ENCODE data around the gene GOLGA7B.
A peak's percentile ranks its signal among the peaks of the same experiment; 100 is the strongest.

GOLGA7B gene

GRCh38 chr10:97867220-97867800, 17.7 kb downstream of the GOLGA7B start:
- no peak for DNase-seq (ENCODE audit: low spot score)

DNA sequence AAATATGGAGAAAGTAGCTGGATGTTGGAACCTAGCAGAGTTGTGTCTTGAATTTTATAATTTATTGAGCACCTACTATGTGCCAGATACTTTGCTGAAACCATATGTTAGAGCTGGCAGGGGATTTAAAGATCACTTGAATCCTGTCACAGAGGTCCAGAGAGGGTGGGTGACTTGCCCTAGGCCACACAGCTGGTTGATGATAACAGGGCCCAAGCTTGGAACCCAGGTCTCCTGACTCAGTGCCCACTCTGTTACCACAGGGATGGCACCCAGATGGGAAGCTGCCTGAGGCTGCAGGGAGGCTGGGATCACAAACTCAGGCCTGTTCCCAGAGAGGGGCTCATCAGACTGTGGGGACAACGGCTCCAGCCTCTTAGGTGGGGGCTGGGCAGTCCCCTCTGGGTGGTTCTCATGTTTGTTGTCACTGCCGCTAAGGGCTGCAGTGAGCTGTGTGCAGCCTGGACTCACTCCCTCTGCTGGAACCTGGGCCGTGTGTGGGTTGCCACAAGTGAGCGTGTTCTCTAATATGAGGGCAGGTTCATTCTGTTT, 18.6 kb downstream of the GOLGA7B start:
- DNase-seq (ENCODE audit: low spot score) = no peak

DNA sequence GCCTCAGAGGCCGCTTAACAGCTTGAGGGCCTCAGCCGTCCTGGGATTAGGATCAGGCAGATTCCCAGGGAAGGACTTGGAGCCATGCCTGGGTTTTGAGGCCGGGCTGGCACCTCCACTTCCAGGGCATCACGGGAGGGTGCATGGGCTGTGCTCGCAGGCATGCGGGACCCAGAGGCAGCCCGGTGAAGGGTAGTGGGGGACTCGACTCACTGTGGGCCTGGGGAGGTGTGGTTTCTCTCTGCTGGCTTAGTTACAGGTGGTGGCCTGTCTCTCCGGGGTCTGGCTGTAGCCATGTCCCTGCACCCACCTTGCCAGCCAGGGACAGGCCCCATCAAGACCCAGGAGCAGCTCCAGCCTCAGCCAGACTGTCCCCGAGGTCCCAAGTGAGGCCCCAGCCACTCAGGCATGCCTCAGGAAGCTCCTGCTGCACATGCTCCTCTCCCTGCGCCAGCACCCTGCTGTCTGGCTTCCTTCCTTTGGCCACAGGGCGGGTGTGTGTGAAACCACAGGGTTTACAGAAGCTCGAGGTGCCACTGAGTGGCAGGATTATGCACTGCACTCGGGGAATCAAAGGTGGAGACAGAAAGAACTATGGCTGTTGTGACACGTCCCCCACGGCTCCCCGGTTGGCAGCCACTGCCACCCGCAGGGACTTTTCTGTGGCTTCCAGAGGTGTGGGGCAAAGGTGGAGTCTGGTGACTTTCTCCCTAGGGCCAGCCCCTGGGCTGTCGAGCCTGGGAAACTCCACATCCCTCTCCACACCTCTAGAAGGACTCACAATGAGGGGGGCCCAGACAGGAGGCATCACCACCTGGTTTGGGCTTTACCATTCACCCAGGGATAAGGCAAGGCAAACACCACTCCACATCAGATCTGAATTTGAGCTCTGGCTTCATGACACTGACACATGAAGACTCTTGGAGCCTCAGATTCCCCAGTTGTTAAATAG, 19.7 kb downstream of the GOLGA7B start:
- peak; percentile 92 for DNase-seq (ENCODE audit: low spot score)

- DNase-seq (ENCODE audit: low spot score) = no peak
Observed at GRCh38 chr10:97870990-97871389, 21.3 kb downstream of the GOLGA7B start.

GRCh38 chr10:97873569-97873968, 23.9 kb downstream of the GOLGA7B start:
- no peak for DNase-seq (ENCODE audit: low spot score)

GRCh38 chr10:97874332-97874731, 24.7 kb downstream of the GOLGA7B start:
- no peak for DNase-seq (ENCODE audit: low spot score)

DNA sequence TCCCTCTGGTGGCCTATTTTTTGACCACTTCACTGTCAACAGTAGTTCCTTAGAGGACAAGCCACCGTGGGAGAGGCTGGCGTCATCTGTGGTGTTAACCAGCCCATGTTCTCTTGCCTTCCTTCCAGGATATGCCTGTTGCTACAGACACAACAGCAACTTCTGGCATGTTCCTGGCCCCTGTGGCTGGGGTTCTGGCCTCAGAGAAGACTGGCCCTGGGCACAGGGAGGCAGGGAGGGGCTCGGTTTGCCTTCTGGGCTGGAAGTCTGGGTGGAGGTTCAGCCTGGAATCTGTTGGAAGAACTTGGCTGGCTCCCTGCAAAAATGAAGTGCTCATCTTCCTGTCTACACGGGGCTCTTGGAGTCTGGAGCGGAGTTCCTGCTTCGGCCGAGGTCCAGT, 25.7 kb downstream of the GOLGA7B start:
- DNase-seq (ENCODE audit: low spot score) = no peak

- DNase-seq (ENCODE audit: low spot score) = no peak
Observed at GRCh38 chr10:97876402-97876801, 26.8 kb downstream of the GOLGA7B start.

DNA sequence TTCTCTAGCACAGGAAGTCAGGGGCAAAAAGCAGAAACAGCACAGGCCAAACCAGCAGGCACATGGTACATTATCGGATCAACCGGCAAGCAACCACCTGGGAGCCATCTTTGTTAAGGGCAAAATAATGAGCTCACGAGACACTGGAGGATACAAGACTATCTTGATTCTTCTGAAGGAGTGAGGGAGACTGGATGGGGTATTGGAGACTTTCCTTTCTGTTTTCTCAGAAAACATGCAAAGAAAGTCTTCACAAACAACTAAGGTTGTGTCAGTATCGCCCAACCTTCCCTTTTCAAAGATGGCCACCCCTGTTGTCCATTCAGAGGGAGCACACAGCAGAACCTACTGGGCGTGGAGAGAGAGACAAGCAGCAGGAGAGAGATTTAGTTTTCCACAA, 29.6 kb downstream of the GOLGA7B start:
- DNase-seq (ENCODE audit: low spot score) = no peak

DNA sequence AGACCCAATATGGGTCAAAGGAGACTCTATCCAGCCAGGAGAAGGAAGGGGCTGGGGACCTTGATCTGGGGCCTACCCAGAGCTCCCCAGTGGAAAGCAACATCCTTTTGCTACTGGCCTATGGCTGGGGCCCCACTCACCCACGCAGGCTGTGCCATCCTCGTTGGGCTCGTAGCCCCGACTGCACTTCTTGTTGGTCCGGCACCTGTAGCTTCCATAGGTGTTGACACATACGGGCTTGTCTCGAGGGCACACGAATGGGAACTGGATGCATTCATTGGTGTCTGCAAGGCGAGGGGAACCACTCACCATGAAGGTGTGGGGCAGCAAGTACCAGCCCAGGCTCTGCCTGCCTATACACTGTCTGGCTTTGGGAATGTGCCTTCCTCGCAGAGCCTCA, 30.5 kb downstream of the GOLGA7B start:
- DNase-seq (ENCODE audit: low spot score) = no peak

DNA sequence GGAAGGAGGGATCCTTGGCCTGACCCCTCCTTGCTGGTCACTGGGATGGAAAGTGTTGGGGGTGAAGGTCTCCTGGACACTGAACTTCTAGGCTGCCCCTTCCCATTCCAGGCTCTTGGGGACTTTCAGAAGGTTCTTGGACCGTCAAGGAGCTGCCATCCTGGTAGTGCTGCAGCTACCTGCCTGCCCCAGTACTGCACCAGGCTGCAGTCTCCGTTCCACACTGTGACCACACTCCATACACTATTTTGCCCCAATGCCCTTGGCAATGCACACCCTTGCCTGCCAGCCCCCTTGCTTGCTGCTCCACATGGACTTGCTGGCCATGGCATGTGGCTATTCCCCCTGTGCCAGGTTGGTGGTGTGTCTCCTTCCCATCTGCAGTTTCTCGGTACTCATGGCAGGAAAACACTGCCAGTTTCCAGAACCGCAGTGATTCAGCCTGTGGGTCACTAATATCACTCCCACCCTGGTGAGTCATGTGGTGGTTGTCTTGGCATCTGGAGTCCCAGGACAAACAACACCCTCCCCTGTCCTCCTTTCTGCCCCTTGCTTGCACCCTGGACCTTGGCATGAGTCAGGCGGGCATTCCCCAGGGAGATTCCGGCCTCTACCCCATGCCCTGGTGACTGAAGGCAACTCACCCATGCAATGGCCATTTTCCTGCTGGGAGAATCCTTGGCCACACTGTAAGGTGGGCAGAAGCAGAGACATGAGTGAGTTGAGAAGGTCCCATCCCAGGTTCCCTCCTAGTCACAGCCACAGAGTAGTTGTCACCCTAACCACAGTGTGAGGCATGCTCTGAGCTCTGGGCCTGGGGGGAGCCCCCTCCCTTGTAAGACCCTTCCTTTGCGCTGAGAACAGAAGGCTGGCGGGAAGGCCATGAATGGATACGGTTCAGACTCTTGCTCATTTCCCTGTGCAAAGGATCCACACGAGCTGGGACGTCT, 32.8 kb downstream of the GOLGA7B start:
- no peak for DNase-seq (ENCODE audit: low spot score)

- no peak for DNase-seq (ENCODE audit: low spot score)
Observed at GRCh38 chr10:97883092-97883485, 33.4 kb downstream of the GOLGA7B start.

- DNase-seq (ENCODE audit: low spot score) = no peak
Observed at GRCh38 chr10:97886286-97886685, 36.6 kb downstream of the GOLGA7B start.

DNA sequence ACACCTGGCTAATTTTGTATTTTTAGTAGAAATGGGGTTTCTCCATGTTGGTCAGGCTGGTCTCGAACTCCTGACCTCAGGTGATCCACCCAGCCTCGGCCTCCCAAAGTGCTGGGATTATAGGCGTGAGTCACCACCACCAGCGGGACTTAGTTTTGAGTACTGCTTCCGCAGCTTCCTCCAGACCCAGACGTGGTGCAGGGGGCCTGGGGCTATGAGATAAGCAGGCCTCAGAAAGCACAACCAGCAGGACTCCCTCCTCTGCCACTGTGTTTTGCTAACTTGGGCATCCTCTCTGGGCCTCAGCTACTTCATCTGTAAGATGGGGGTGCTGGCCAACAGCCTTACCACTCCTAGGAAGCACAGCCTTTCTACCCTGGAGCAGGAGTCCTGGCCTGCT, 37.8 kb downstream of the GOLGA7B start:
- DNase-seq (ENCODE audit: low spot score) = no peak

GRCh38 chr10:97888134-97888533, 38.5 kb downstream of the GOLGA7B start:
- DNase-seq (ENCODE audit: low spot score) = no peak

- DNase-seq (ENCODE audit: low spot score) = no peak
Observed at GRCh38 chr10:97888641-97889262, 39.1 kb downstream of the GOLGA7B start.

- no peak for DNase-seq (ENCODE audit: low spot score)
Observed at GRCh38 chr10:97889461-97890265, 40.0 kb downstream of the GOLGA7B start.

DNA sequence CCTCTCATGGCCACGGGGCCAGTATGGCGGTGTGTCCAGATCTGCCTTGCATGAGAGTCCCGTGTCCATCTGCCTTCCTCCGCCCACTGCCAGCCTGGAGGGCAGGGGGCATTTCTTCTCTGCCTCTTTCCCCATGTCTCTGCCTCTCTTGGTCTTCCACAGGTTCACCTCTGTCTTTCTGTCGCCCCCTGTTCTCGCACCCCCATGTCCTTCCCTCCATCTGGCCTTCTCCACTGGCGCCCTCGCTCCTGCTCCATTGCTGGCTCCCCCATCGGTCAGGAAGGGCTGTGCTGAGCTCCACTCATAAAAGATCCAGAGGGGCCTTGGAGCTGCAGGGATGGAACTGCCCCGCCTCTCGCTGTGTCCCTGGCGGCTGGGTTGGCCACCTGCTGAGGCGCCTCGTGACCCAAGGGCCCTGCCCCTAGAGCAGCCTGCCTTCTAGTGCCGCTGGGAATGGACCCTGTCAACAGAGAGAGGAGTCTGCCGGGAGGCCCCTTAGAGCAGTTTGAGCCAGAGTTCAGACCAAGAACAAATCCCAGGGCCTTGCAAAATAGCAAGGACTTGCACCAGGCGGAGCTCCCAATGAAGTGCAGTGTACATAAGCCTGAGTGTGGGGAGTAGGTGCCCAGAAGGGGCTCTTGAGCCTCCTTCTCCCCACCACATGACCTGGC, 42.0 kb downstream of the GOLGA7B start:
- no peak for DNase-seq (ENCODE audit: low spot score)

- no peak for DNase-seq (ENCODE audit: low spot score)
Observed at GRCh38 chr10:97892506-97892905, 42.9 kb downstream of the GOLGA7B start.

GRCh38 chr10:97892939-97893338, 43.3 kb downstream of the GOLGA7B start:
- DNase-seq (ENCODE audit: low spot score) = no peak
